ENCODE data around the gene USP9Y.

USP9Y gene

DNA sequence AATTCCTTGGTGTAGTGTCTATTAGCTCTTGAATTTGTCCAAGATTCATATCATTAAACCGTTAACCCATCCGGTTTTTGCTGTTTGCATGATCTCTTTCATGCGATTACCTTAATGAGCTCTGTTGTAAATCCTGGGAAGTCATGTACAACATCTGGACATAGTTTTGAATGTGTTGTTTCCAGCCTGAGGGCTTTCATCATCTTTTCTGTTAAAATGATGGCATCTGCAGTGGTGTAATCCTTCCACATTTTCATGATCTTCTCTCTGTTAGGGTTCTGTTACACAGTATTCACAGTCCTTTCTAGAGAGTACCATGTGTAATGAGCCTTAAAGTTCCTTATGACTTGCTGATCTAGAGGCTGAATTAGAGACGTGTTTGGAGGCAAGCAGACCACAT, 64.9 kb downstream of the USP9Y start:
- DNase-seq (ENCODE audit: low spot score), result no peak

DNA sequence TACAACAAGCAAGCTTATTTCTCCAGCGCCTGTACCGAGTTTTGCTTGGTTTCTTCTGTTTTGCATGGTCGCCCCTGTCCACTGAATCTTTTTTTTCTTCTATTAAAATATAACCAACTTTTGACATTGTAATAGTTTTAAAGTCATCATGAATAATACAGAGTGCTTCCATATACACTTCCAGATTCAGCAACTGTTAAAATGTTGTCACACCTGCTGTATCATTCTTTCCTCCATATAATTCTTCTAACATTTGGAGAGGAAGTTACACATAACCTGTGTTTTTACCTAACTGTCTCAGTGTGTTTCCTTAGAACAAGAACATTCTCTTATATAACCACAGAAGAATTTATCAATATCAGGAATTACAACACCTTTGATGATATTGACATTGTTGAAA, 83.5 kb downstream of the USP9Y start:
- no peak for DNase-seq (ENCODE audit: low spot score)

DNA sequence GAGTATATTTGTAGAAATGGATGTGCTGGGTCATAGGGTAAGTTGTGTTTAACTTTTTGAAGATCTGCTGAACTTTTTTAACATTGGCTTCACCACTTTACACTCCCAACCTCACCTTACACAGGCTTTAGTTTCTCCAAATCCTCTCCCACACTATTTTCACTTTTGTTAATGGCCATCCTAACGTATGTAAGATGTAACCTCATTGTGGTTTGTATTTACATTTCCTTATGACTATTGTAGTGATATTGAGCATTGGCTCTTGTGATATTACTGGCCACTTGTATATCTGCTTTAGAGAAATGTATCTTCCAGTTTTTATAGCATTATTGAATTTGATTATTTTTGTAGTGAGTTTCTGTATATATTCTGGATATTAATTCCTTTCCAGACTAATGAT, 93.0 kb downstream of the USP9Y start:
- no peak for DNase-seq (ENCODE audit: low spot score)

DNA sequence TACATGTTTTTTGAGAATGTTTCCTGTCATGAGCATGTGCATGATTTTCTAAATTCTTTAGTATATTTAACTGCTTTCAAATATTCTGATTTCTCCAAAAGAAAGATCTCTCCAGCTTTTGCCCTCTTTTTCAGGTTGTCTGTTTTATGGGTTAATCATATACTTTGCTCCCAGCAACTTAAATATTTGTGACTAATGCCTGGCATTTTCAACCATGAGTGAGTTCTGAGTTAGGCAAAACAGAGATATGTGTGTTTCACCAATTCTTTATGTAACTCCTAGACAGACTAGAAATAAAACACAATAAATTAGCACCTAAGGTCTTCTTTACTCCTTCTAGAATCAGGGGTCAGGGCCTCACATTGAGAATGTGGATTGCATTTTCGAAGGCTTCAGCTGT, 107.0 kb downstream of the USP9Y start:
- DNase-seq (ENCODE audit: low spot score), result no peak

DNA sequence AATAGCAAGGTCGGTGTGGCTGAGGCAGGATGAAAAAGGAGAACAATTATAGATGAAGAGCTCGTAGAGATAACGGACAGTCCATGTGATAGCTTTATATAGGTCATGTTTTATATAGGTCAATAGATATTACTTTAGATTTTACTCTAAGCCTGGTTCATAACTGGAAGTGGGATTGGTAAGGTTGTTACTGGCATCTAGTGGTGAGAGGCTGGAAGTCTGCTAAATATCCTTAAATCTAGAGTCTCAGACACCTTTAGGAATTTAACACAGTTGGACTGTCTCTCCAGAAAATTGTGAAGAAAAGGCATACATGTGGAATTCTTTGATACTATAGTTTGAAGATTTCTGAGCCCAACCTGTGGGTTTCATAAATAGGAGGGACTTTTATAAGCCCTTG, 108.0 kb downstream of the USP9Y start:
- DNase-seq (ENCODE audit: low spot score), result peak; percentile 21

DNA sequence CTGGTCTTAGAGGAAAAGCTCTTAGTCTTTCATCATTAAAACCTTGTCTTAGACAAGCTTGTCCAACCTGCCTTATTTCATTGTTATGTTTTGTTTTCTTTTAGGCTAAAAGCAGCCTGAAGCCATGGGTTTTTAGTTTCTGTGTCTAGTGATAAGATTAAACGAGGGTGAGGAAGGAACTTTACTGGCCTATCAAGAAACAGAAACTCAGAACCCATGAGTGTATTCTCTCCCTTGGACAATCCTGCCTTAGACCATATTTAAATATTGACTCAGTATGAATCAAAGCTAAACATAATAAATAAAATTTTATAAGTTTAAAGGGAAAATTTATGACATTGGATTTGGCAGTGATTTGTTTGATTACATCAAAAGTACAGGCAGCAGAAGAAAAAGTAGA, 122.4 kb downstream of the USP9Y start:
- no peak for DNase-seq (ENCODE audit: low spot score)

DNA sequence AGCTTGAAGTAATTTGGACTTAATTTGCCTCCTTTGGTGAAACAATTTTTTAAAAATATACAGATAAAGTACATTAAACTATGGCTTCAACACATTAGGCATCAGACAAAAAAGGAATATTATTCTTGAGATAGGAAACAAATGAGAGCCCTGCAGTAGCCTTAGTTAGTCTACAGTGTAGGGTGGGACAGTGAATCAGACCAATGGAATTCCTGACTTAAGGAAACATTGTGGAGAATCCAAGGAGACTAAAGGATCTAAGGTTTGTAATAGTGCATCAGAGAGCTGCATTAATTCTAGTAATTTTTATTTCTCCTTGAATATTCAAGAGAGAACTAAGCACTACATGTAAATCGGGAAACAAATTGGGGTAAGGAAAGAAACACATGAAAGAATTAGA, 125.8 kb downstream of the USP9Y start:
- DNase-seq (ENCODE audit: low spot score), result no peak

DNA sequence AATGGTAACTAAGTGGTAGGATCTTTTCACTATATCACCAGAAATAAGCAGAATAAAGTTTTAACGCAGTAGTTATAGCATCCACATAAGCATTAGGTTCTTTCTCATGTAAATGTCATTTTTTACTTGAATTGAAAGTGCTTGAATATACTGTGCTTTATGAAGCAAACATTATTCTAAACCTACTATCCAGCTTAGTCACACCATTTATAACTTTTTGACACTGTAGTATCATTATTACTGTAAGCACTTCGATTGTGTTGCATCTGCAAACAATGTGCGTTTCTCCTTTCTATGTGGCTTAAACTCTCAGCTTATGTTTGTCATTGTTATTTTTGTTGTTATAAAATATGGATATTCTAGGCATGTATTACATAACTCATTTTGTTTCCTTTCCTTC, 132.3 kb downstream of the USP9Y start:
- DNase-seq (ENCODE audit: low spot score), result no peak

DNA sequence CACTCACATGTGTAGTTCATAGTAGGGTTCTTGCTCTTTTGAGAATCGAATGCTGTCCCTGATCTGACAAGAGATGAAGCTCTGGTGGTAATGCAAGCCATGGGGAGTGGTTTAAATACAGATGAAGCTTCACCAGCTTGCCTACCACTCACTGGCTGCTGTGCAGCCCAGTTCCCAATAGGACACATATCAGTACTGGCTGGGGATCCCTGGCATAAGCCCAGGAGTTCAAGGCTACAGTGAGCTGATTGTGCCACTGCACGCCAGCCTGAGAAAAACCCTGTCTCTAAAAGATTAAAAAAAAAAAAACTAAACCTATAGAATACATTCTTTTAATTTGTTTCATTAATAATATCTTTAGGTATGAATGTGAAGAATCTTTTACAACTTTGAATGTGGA, 136.5 kb downstream of the USP9Y start:
- peak; percentile 47 for DNase-seq (ENCODE audit: low spot score)

DNA sequence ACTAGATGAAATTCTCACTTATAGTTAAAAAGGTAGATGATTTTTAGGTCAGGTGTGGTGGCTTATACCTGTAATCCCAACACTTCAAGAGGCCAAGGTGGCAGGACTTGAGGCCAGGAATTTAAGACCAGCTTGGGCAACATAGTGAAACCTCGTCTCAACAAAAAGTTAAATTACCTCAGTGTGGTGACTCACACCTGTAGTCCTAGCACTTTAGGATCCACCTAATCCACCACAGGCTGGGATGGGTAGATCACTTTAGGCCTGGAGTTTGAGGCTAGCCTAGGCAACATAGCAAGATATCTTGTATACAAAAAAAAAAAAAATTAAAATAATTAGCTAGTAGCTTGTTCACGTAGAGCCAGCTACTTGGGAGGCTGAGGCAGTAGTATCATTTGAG, 140.3 kb downstream of the USP9Y start:
- no peak for DNase-seq (ENCODE audit: low spot score)

DNA sequence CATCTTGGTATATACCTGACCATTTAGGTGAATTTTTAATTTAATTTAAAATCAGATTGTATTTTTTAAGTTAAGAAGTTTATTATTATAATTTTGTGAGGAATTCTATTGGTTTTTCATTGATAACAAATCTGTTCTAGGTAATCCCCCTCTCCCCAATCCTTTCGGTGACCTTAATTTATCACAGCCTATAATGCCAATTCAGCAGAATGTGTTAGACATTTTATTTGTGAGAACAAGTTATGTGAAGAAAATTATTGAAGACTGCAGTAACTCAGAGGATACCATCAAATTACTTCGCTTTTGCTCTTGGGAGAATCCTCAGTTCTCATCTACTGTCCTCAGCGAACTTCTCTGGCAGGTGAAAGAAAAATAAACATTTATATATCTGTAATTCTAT, 145.8 kb downstream of the USP9Y start:
- DNase-seq (ENCODE audit: low spot score), result no peak

DNA sequence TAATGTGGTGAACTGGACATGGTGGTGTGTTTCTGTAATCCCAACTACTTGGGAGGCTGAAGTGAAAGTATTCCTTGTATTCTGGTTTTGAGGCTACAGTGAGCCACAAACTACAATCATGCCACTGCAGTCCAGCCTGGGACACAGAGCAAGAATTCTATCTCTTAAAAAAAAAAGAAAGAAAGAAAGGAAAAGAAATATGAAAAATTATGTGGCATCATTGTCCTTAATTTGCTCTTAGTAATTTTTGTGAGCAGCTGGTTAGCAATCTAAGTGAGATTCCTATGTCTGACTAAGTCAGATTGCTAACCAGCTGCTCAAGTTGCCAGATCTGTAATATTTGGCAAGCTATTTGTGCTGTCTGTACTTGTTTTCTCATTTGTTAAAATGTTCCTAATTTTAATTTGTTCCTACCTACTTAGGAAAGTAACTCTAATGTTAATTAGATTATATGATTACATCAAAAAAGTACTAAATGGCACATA, 154.8 kb downstream of the USP9Y start:
- DNase-seq (ENCODE audit: low spot score), result no peak

DNA sequence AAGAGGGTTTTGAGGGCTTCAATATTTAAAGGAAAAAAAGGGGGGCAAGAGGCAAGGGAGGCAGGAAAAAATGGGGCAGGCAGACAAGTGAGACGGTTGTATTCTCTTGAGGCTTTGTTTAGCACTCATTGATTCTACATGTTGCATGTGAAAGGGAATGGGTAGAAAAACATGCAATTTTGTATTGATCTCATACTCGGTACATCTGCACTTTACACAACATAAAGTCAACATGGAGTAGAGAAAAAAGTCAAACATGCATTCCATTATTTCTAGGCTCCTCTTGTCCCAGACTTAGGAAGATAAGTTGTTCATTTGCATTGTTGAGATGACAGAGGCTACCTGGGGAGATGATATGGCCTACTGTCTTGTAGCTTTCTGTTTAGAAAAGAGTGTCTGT, 166.9 kb downstream of the USP9Y start:
- no peak for DNase-seq (ENCODE audit: low spot score)

DNA sequence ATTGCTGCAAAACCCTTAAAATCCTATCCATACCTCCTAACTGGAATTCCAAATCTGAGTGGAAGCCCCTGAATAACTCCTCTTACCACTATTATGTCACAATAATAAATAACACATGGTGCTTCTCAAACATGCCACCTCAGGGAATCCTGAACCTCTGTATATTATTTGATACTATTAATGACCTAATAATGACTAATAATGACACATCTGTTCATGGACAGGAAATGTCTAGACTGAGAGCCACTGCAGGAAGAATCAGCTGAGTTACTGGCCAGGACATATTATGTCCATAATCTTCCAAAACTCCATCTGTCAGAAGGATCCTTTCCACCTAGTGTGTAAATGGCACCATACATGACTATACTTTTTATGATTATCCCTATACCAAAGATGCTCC, 195.9 kb downstream of the USP9Y start:
- no peak for DNase-seq (ENCODE audit: low spot score)

DNA sequence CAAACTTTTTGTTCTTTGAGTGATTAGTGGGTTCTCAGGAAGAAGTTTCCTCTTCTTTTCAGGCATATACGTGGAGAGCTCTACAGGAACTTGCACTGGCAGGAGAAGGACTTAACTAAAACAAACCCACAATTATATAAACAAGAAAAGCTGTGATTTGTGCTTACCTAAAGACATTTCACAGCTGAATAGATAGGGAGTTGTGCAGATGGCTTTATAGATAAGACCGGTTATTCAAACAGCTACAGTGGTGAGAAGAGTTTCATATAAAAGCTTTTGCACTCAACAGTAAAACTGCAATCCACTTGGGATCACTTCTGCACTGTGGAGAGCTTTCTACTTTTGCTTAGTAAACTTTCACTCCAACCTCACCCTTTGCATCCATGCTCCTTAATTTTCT, 197.6 kb downstream of the USP9Y start:
- no peak for DNase-seq (ENCODE audit: low spot score)

DNA sequence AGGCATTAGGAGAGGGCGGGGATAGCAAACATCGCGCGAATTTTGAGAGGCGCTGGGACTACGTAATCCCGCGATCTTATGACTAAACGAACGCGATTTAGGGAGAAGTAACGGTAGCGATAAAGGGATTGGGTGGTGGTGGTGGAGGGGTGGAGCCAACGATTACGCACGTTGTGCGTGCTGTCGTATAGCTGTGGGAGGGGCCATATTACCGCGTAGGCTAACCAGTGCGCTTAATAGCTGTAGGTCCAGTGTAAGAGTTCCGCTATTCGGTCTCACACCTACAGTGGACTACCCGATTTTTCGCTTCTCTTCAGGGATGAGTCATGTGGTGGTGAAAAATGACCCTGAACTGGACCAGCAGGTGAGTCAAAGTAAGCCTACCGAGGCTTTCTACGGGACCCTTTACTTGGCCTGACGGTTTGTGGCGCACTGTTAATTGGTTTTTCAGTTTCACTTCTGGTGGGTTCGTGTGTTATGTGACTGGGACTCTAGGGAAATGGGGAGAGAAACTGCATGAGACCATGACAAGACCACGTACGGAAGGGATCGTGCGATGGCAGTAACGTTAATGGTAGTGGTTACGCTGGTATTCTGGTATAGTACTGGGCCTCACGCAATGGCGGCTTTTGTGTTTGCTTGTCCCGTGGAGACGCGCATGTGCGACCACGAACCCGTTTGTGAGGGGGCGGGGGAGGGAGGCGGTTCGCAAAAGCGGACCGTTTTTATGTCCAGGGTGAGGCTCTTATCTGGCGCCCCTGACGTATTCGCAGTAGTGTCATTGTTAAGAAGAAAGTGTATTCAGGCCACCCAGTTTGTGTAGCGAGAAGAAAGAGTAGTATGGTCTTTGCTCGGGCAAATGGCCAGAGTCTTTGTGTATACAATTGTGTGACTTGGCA, 203.8 kb downstream of the USP9Y start, which contains the start of gene DDX3Y:
TSS of gene DDX3Y (plus strand) at position 251 of the 899 bp plus-strand sequence. CDS start at position 320, 69 bp downstream.
- peak; percentile 93 for DNase-seq (ENCODE audit: low spot score)

DNA sequence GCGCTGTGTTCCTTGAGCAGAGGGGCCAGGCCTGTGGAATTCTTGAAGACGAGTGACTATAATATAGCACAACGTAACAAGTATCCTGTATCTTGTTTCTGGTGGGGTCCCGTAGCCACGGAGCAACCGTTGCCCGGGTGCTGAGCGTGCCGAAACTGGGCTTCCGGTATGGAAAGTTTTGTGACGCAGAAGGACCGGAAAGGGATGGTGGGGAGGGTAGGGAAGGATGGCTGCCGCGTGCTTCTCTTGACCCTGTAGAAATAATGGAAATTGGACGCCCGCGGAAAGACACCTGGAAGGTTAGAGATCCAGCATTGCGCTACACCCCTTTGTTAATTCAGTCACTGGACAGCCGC, 204.5 kb downstream of the USP9Y start:
- no peak for DNase-seq (ENCODE audit: low spot score)

DNA sequence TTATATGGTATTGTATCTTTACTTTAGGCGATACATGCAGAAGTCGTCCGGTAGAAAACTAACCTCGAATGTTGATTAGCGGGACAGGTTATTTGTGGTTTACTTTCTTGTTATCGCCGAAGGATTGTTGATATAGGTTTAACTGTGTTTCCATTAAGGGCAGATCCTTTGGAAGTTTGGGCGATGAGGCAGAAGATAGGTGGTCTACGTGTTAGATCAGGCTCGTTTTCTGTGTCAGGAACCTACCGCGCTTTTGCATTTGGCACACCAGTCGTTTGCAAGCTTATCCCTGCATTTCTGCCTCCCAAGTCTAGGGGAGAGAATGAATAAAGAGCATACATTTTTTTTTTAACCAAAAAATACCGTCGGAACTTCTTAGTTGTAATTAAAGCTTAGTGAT, 204.9 kb downstream of the USP9Y start:
- no peak for DNase-seq (ENCODE audit: low spot score)
